Nephron progenitor cell (in vitro differentiated cells): ENCODE results near the gene REG4.
"Not testable (repeated sequence)": the region's sequence is repeated elsewhere in the genome, so short reads cannot be mapped to it uniquely, and the experiment has no call there.

Experiments used
- DNase-seq: peaks from one replicate; pipeline ENCODE4 v3.0.0; 2021
- H3K27ac Mint-ChIP-seq: 2 replicates; pipeline ENCODE4 v1.8.0; 2021; ENCODE audit warnings: mild to moderate bottlenecking, moderate library complexity, mixed read lengths
- H3K27me3 Mint-ChIP-seq: 2 replicates; pipeline ENCODE4 v1.8.0; 2021; ENCODE audit warnings: mild to moderate bottlenecking, low read depth, mixed read lengths; ENCODE audit not compliant: poor library complexity
- H3K36me3 Mint-ChIP-seq: 2 replicates; pipeline ENCODE4 v1.8.0; 2021; ENCODE audit warnings: low read depth, mixed read lengths
- H3K4me1 Mint-ChIP-seq: 2 replicates; pipeline ENCODE4 v1.8.0; 2021; ENCODE audit warnings: mixed read lengths
- H3K4me3 Mint-ChIP-seq: 2 replicates; pipeline ENCODE4 v1.8.0; 2021; ENCODE audit warnings: mild to moderate bottlenecking, moderate library complexity, mixed read lengths
- H3K9me3 Mint-ChIP-seq: 2 replicates; pipeline ENCODE4 v1.8.0; 2021; ENCODE audit warnings: mild to moderate bottlenecking, moderate library complexity, mixed read lengths
- CTCF ChIP-seq: fragments of 200-600 bp; sonication (generic); IDR thresholded peaks from 2 replicates; pipeline ENCODE4 v1.5.0; 2021; ENCODE audit warnings: antibody characterized with exemption

REG4 gene

GRCh38 chr1:119840745-119841144, 29.5 kb upstream of the REG4 start:
- H3K9me3 Mint-ChIP-seq = no peaks in the 10 kb centered on the region
- no peak overlapping the region for H3K27ac Mint-ChIP-seq
- H3K36me3 Mint-ChIP-seq = no peaks in the 10 kb centered on the region
- DNase-seq = no peak
- no peaks in the 10 kb centered on the region for H3K4me1 Mint-ChIP-seq
- TF ChIP-seq CTCF = no peak
- H3K27me3 Mint-ChIP-seq = peaks cover 22% of the 10 kb centered on the region
- no peak overlapping the region for H3K4me3 Mint-ChIP-seq

GRCh38 chr1:119838236-119838635, 27.0 kb upstream of the REG4 start:
- peaks cover 24% of the 10 kb centered on the region for H3K27me3 Mint-ChIP-seq
- DNase-seq = no peak
- H3K4me3 Mint-ChIP-seq = no peak overlapping the region
- no peaks in the 10 kb centered on the region for H3K36me3 Mint-ChIP-seq
- no peaks in the 10 kb centered on the region for H3K9me3 Mint-ChIP-seq
- no peaks in the 10 kb centered on the region for H3K4me1 Mint-ChIP-seq
- no peak for TF ChIP-seq CTCF
- H3K27ac Mint-ChIP-seq = no peak overlapping the region

- Mint-ChIP-seq H3K4me1 (no peaks in the 10 kb centered on the region), H3K36me3 (no peaks in the 10 kb centered on the region), H3K27me3 (peaks cover 21% of the 10 kb centered on the region), H3K4me3 (no peak overlapping the region), H3K27ac (no peak overlapping the region), H3K9me3 (no peaks in the 10 kb centered on the region)
- TF ChIP-seq CTCF = no peak
- DNase-seq = no peak
These were observed 23.7 kb upstream of the REG4 start for GRCh38 chr1:119834990-119835389.

- H3K27me3 Mint-ChIP-seq = peaks cover 21% of the 10 kb centered on the region
- no peak for DNase-seq
- no peaks in the 10 kb centered on the region for H3K9me3 Mint-ChIP-seq
- TF ChIP-seq CTCF = no peak
- H3K4me3 Mint-ChIP-seq = no peak overlapping the region
- H3K4me1 Mint-ChIP-seq = no peaks in the 10 kb centered on the region
- no peak overlapping the region for H3K27ac Mint-ChIP-seq
- no peaks in the 10 kb centered on the region for H3K36me3 Mint-ChIP-seq
These were observed 19.8 kb upstream of the REG4 start for GRCh38 chr1:119831027-119831426.

- no peak for DNase-seq
- Mint-ChIP-seq H3K4me1 (no peaks in the 10 kb centered on the region), H3K27me3 (peaks cover 12% of the 10 kb centered on the region)
These were observed 18.4 kb upstream of the REG4 start for GRCh38 chr1:119829625-119830024.

GRCh38 chr1:119829006-119829405, 17.7 kb upstream of the REG4 start:
- H3K36me3 Mint-ChIP-seq, H3K4me1 Mint-ChIP-seq, H3K4me3 Mint-ChIP-seq, H3K27ac Mint-ChIP-seq, DNase-seq, H3K9me3 Mint-ChIP-seq: not testable (repeated sequence)
- peaks cover 12% of the 10 kb centered on the region for H3K27me3 Mint-ChIP-seq

More at GRCh38 chr1:119829625-119830024, 18.4 kb upstream of the REG4 start:
- Mint-ChIP-seq H3K27ac (no peak overlapping the region), H3K4me3 (no peak overlapping the region), H3K9me3 (no peaks in the 10 kb centered on the region), H3K36me3 (no peaks in the 10 kb centered on the region)
- TF ChIP-seq CTCF = no peak
